Panc1 (cell line): Measurements from ENCODE around the gene ZFTA. TPM values are rescaled to one million over a fixed set of nuclear protein-coding genes. Genes with fewer than 3 reads are reported as not detected.
A peak's percentile ranks its signal among the peaks of the same experiment; 100 is the strongest.

Experiments used
- ATAC-seq: fragments of 200-7000 bp; cut with Tn5 transposase; 2 replicates; pipeline ENCODE4 v1.9.1; 2020; ENCODE audit warnings: mild to moderate bottlenecking, moderate library complexity
- Bru-seq: library from RNA; stranded (reverse); fragments of 400-500 nt; gene quantifications from one replicate; lab custom pipeline; 2021; lab: Mats Ljungman, UMichigan
- BruChase-seq, 2 experiments: library from RNA; stranded (reverse); fragments of 400-500 nt; gene quantifications; one replicate each; lab custom pipeline; 2021; lab: Mats Ljungman, UMichigan
- BruUV-seq: library from RNA; stranded (reverse); fragments of 400-500 nt; replicated peaks from 2 replicates; lab custom pipeline; 2021; lab: Mats Ljungman, UMichigan
- CTCF ChIA-PET: fragments of 300-600 bp; sonication (Branson Sonifier 250); formaldehyde crosslinking; loops from one replicate; lab custom pipeline; 2022; ENCODE audit warnings: antibody characterized with exemption; lab: Charles Lee
- POLR2A ChIA-PET: fragments of 300-600 bp; sonication (Branson Sonifier 250); formaldehyde crosslinking; loops from one replicate; lab custom pipeline; 2022; ENCODE audit warnings: antibody characterized with exemption; lab: Charles Lee
- DNase-seq: peaks from one replicate; pipeline ENCODE4 v3.0.0-alpha.2; 2010; ENCODE audit warnings: low read depth, low spot score
- H3K27ac ChIP-seq: 2 replicates; pipeline ENCODE4 v1.5.1; 2011; ENCODE audit warnings: mild to moderate bottlenecking, low read length, inconsistent platforms
- H3K27me3 ChIP-seq: fragments of 200-500 bp; sonication (Bioruptor generic); 2 replicates; pipeline ENCODE4 v1.6.0; 2014; ENCODE audit warnings: low read length, inconsistent platforms; ENCODE audit not compliant: control insufficient read depth, insufficient read depth
- H3K36me3 ChIP-seq: fragments of 200-500 bp; sonication (Bioruptor generic); 2 replicates; pipeline ENCODE4 v1.5.1; 2014; ENCODE audit warnings: inconsistent platforms, mild to moderate bottlenecking, low read length, moderate library complexity; ENCODE audit not compliant: control insufficient read depth, insufficient read depth
- H3K4me1 ChIP-seq: 2 replicates; pipeline ENCODE4 v1.5.1; 2011; ENCODE audit warnings: inconsistent platforms, mild to moderate bottlenecking, low read length, moderate library complexity; ENCODE audit not compliant: control insufficient read depth, insufficient read depth
- H3K4me3 ChIP-seq, 2 experiments: 2 replicates each; pipeline ENCODE4 v1.5.1; 2011 to 2012; ENCODE audit warnings: low read depth in 2 of 2, low read length in 2 of 2, mild to moderate bottlenecking in 2 of 2, inconsistent platforms in 1 of 2, moderate library complexity in 1 of 2
- H3K9me3 ChIP-seq: fragments of 200-500 bp; sonication (Bioruptor generic); 2 replicates; pipeline ENCODE4 v1.5.1; 2014; ENCODE audit warnings: low read depth, mild to moderate bottlenecking, inconsistent platforms, low read length, moderate library complexity; ENCODE audit not compliant: control insufficient read depth, insufficient read depth
- CTCF ChIP-seq: fragments of 450-650 bp; IDR thresholded peaks from 2 replicates; pipeline ENCODE4 v1.5.1; 2017; ENCODE audit warnings: mild to moderate bottlenecking
- POLR2AphosphoS5 ChIP-seq: IDR thresholded peaks from 2 replicates; pipeline ENCODE4 v1.6.1; 2012; ENCODE audit warnings: mild to moderate bottlenecking, low read depth, low read length, moderate library complexity
- REST ChIP-seq, 2 experiments: IDR thresholded peaks; 2 replicates each; pipeline ENCODE4 v1.6.1; 2011 to 2012; ENCODE audit warnings: low read depth in 2 of 2, control low read depth in 1 of 2, low read length in 1 of 2, mild to moderate bottlenecking in 1 of 2, moderate library complexity in 1 of 2; ENCODE audit not compliant: insufficient read depth in 1 of 2
- SIN3A ChIP-seq: IDR thresholded peaks from 2 replicates; pipeline ENCODE4 v1.6.1; 2012; ENCODE audit warnings: low read depth, mild to moderate bottlenecking, low read length, moderate library complexity, borderline replicate concordance; ENCODE audit not compliant: insufficient read depth
- TCF7L2 ChIP-seq: IDR thresholded peaks from 2 replicates; pipeline ENCODE4 v1.6.1; 2011; ENCODE audit warnings: mild to moderate bottlenecking, low read depth, low read length, inconsistent platforms
- in situ Hi-C: cut with HindIII; loops from 2 replicates; pipeline ENCODE4 v1.10.0; 2016; ENCODE audit warnings: low sequenced_read_pairs, low pct_unique_long_range_greater_than_20kb
- intact Hi-C: fragments of 100-400 bp; cut with micrococcal nuclease; formaldehyde crosslinking; loops from one replicate; pipeline ENCODE4 v1.10.0; 2022; ENCODE audit not compliant: unreplicated experiment
- long read RNA-seq: library from polyadenylated mRNA; unstranded; transcript quantifications from one replicate; pipeline ENCODE4 v2.0.0, GENCODE V29; 2021; ENCODE audit not compliant: unreplicated experiment
- polyA plus RNA-seq: library from polyadenylated mRNA; unstranded; fragments of >200 nt; gene quantifications from one replicate; pipeline ENCODE4 v1.2.1, GENCODE V29; 2012; ENCODE audit warnings: missing spikeins; ENCODE audit not compliant: insufficient read length
- total RNA-seq: library from RNA; stranded (reverse); gene quantifications from one replicate; pipeline ENCODE4 v1.2.1, GENCODE V29; 2021; ENCODE audit not compliant: unreplicated experiment

The ZFTA gene
- total RNA-seq (16.1 TPM), Bru-seq, nascent RNA (percentile 60 among the genes with signal in this experiment), BruChase-seq, experiment 1, labeled RNA remaining after a 2-hour chase (percentile 92 among the genes with signal in this experiment), BruChase-seq, experiment 2, labeled RNA remaining after a 6-hour chase (percentile 72 among the genes with signal in this experiment)
- 14.6 TPM for polyA plus RNA-seq
- long read RNA-seq, partial matches to known transcripts: 0 of 28 reads
- long read RNA-seq, other reads (novel, unspliced or antisense): 26 of 28 reads

- POLR2A ChIA-PET: no interaction called here
- CTCF ChIA-PET: interaction anchor here (0.6 to 1.1 kb wide), 4 partner anchors 22 to 171 kb away, joined by 3 read pairs; partner anchors contain the start of gene NAA40
- Histone ChIP-seq H3K27me3 (no peaks in the 10 kb centered on the region), H3K4me3 (peak within 1 kb of the TSS; percentile 77 to 85), H3K9me3 (no peaks in the 10 kb centered on the region), H3K4me1 (peaks cover 15% of the 10 kb centered on the region), H3K27ac (peak within 1 kb of the TSS; percentile 79), H3K36me3 (peaks cover 4% of the 10 kb centered on the region; the same call in 1 of the 2 replicates)
- ATAC-seq: peak; percentile 82
- DNase-seq: no peak
- intact Hi-C loops (loop anchor here (10.0 kb wide), 1 partner anchor 66 kb away; the partner anchor contains the start of gene MARK2), in situ Hi-C loops (no loop called here)
- no TSS peak for BruUV-seq
- peak; percentile 81; the same call in 1 of the 2 replicates for TF ChIP-seq SIN3A
- peak; percentile 97 for TF ChIP-seq CTCF
- no peak for TF ChIP-seq TCF7L2
- TF ChIP-seq REST (IDR thresholded peaks at IDR 0.05; ENCODE audit: insufficient read depth in 1 of 2, low read depth in 2 of 2, low read length in 1 of 2): no peak
- TF ChIP-seq POLR2AphosphoS5: no peak
Observed at GRCh38 chr11:63768237-63769041, at the start of gene ZFTA. Gene ZFTA (minus strand): TSS chr11:63768775. CDS start chr11:63768622, 153 bp downstream.

- intact Hi-C loops: no loop called here
- no TSS peak for BruUV-seq
- TF ChIP-seq CTCF (no peak), TCF7L2 (no peak), REST (IDR thresholded peaks at IDR 0.05; ENCODE audit: insufficient read depth in 1 of 2, low read depth in 2 of 2, low read length in 1 of 2) (no peak), SIN3A (no peak), POLR2AphosphoS5 (no peak)
- ChIA-PET POLR2A (no interaction called here), CTCF (no interaction called here)
- no peak overlapping the region for H3K27ac ChIP-seq
- peaks cover 4% of the 10 kb centered on the region for H3K36me3 ChIP-seq
- DNase-seq (no peak), ATAC-seq (no peak)
- in situ Hi-C loops: no loop called here
- H3K4me1 ChIP-seq: peaks cover 10% of the 10 kb centered on the region
- no peaks in the 10 kb centered on the region for H3K9me3 ChIP-seq
- H3K27me3 ChIP-seq: no peaks in the 10 kb centered on the region
- H3K4me3 ChIP-seq: no peak overlapping the region
Observed at GRCh38 chr11:63817758-63818498, 49.4 kb upstream of the ZFTA start.
